Fibroblast of lung (primary cell): ENCODE data around the gene ITPR1.

Experiments
- EZH2 ChIP-seq: IDR thresholded peaks from 2 replicates; pipeline ENCODE4 v1.5.1; 2012; ENCODE audit warnings: low read length, control low read depth, mild to moderate bottlenecking; ENCODE audit errors: missing control alignments
- TF ChIP-seq, protein P1 (sequence below), 2 donors: IDR thresholded peaks in 1 of 2; conservative IDR thresholded peaks in 1 of 2; 1 replicate in 1 of 2; 2 replicates in 1 of 2; pipeline ENCODE4 v1.5.1; 2011 to 2012; ENCODE audit warnings: low read length in 2 of 2, control low read depth in 1 of 2, inconsistent platforms in 1 of 2, low read depth in 1 of 2, mild to moderate bottlenecking in 1 of 2

DNA sequence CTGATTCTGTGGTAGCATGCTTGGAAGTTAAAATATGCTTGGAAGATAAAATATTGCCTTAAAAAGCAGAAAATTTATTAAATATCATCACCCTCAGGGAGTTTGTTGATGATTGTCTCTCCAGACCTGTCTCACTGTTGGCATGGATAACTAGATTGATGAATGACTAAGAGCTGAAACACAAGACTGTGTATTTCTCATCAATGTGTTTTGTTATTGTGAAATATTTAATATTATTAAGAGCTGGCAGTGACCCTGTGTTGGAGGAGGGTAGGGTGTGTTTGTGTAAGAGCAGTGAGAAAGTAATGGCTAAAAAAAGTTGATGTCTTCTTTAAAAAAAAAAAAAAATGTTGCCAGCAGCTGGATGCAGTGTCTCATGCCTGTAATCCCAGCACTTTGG, 82.2 kb downstream of the ITPR1 start:
- TF ChIP-seq, protein P1, sequence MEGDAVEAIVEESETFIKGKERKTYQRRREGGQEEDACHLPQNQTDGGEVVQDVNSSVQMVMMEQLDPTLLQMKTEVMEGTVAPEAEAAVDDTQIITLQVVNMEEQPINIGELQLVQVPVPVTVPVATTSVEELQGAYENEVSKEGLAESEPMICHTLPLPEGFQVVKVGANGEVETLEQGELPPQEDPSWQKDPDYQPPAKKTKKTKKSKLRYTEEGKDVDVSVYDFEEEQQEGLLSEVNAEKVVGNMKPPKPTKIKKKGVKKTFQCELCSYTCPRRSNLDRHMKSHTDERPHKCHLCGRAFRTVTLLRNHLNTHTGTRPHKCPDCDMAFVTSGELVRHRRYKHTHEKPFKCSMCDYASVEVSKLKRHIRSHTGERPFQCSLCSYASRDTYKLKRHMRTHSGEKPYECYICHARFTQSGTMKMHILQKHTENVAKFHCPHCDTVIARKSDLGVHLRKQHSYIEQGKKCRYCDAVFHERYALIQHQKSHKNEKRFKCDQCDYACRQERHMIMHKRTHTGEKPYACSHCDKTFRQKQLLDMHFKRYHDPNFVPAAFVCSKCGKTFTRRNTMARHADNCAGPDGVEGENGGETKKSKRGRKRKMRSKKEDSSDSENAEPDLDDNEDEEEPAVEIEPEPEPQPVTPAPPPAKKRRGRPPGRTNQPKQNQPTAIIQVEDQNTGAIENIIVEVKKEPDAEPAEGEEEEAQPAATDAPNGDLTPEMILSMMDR (conservative IDR thresholded peaks at IDR 0.05 in 1 of 2, IDR thresholded peaks at IDR 0.05 in 1 of 2; ENCODE audit: low read depth in 1 of 2, low read length in 2 of 2): no peak
- no peak for TF ChIP-seq EZH2
